Stomach (tissue), 9 donors: ENCODE measurements around the gene CPLX4. TPM values are rescaled to one million over a fixed set of nuclear protein-coding genes. Genes with fewer than 3 reads are reported as not detected.

ENCODE experiments used
- DNase-seq, 2 donors: peaks; one replicate each; pipeline versions ENCODE4 v3.0.0 to v3.0.0-alpha.2; 2013 to 2019
- H3K27ac ChIP-seq, 5 donors: fragments of 200-600 bp in 4 of 5; sonication (generic) in 4 of 5; one replicate each; pipeline ENCODE4 v1.5.1; 2013 to 2019; ENCODE audit warnings: mild to moderate bottlenecking in 1 of 5, moderate library complexity in 1 of 5
- H3K27me3 ChIP-seq, 3 donors: fragments of 200-600 bp; sonication (generic); one replicate each; pipeline ENCODE4 v1.5.1; 2017 to 2019; ENCODE audit warnings: mixed run types in 1 of 3
- H3K36me3 ChIP-seq, 4 donors: fragments of 200-600 bp; sonication (generic); 1 replicate in 3 of 4; 2 replicates in 1 of 4; pipeline ENCODE4 v1.5.1; 2016 to 2019
- H3K4me1 ChIP-seq, 4 donors: fragments of 200-600 bp; sonication (generic); one replicate each; pipeline ENCODE4 v1.5.1; 2016 to 2019
- H3K4me3 ChIP-seq, 4 donors: fragments of 200-600 bp; sonication (generic) in 3 of 4; one replicate each; pipeline ENCODE4 v1.5.1; 2016 to 2019; ENCODE audit warnings: mild to moderate bottlenecking in 1 of 4
- H3K9me3 ChIP-seq, 4 donors: fragments of 200-600 bp; sonication (generic); one replicate each; pipeline ENCODE4 v1.5.1; 2016 to 2019
- EP300 ChIP-seq: sonication (generic); formaldehyde crosslinking; IDR thresholded peaks from one replicate; pipeline ENCODE4 v1.6.1; 2017; ENCODE audit warnings: antibody characterized with exemption
- POLR2A ChIP-seq, 4 donors: fragments of 450-650 bp; IDR thresholded peaks; one replicate each; pipeline ENCODE4 v1.6.1; 2016; ENCODE audit warnings: antibody characterized with exemption in 4 of 4, control low read depth in 2 of 4, mild to moderate bottlenecking in 1 of 4, moderate library complexity in 1 of 4
- POLR2AphosphoS5 ChIP-seq, 3 donors: sonication (generic); formaldehyde crosslinking; IDR thresholded peaks; one replicate each; pipeline ENCODE4 v1.6.1; 2016; ENCODE audit warnings: antibody characterized with exemption in 3 of 3
- WGBS, 5 donors: extraction: QIAGEN DNeasy Blood & Tissue Kit in 3 of 5; methylation state at CpG; one replicate each; pipeline versions ENCODE4 v1.1.5 to v1.1.7; 2013 to 2018; 5-methylcytosine and 5-hydroxymethylcytosine counted together
- intact Hi-C: fragments of 100-400 bp; cut with DNase I; formaldehyde crosslinking; loops from one replicate; pipeline ENCODE4 v1.15.1; 2023; ENCODE audit warnings: low total_unique reads
- polyA plus RNA-seq, 3 donors: library from polyadenylated mRNA; stranded (reverse); fragments of 200-250 nt; gene quantifications; one replicate each; pipeline ENCODE4 v1.2.3, GENCODE V29; 2013
- total RNA-seq, 5 donors: library from RNA; depleted of rRNA; stranded (reverse); fragments of >200 nt; gene quantifications; one replicate each; pipeline versions ENCODE4 v1.1.0 to v1.2.3, GENCODE V29; 2014 to 2016
- TF ChIP-seq, protein P1 (sequence below), 7 experiments: fragments of 450-650 bp in 4 of 7; fragments of 200-600 bp in 3 of 7; sonication (generic) in 3 of 7; IDR thresholded peaks; one replicate each; pipeline ENCODE4 v1.5.1; 2016 to 2019; ENCODE audit warnings: antibody characterized with exemption in 7 of 7, control low read depth in 2 of 7, mild to moderate bottlenecking in 1 of 7
- donor health status: healthy with polysubstance abuse.
- donor health status: Bipolar disorder and iron deficiency.
- donor health status: healthy.

CPLX4 gene
- total and polyA plus RNA-seq, 8 donors: not detected

DNA sequence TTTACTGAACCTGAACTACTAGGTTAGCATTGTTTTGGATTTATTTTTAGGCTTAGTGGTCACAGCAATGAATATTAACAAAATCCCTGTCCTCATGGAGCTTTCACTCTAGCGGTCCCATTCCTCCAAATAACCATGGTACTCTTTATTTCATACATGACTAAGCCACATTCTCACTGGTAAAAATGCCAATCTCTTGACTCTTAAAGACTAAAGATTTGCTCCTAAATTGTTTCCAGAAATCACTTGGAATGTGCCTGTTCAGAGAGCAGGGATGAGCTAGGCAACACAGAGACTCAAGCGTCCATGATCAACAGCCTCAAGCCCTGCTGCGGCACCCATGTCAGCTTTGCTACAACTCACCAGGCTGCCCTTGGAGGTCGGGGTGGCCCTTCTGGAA lies 27.1 kb upstream of the CPLX4 start:
- no peaks in the 10 kb centered on the region for H3K27me3 ChIP-seq
- peaks cover 0 to 5% (median under 1%) of the 10 kb centered on the region in 4 donors for H3K9me3 ChIP-seq
- no peak for DNase-seq
- no peak overlapping the region for H3K4me3 ChIP-seq
- no peaks in the 10 kb centered on the region for H3K4me1 ChIP-seq
- no peak overlapping the region for H3K27ac ChIP-seq
- peaks cover 42 to 100% (median 95%) of the 10 kb centered on the region in 4 donors for H3K36me3 ChIP-seq
- intact Hi-C loops: no loop called here
- 94 to 99% (median 98%) methylated on average over 4 of the region's 4 CpGs for WGBS, 5 donors
- TF ChIP-seq POLR2AphosphoS5 (IDR thresholded peaks at IDR 0.05) (no peak), EP300 (no peak), POLR2A (IDR thresholded peaks at IDR 0.05) (no peak)
- TF ChIP-seq, protein P1, sequence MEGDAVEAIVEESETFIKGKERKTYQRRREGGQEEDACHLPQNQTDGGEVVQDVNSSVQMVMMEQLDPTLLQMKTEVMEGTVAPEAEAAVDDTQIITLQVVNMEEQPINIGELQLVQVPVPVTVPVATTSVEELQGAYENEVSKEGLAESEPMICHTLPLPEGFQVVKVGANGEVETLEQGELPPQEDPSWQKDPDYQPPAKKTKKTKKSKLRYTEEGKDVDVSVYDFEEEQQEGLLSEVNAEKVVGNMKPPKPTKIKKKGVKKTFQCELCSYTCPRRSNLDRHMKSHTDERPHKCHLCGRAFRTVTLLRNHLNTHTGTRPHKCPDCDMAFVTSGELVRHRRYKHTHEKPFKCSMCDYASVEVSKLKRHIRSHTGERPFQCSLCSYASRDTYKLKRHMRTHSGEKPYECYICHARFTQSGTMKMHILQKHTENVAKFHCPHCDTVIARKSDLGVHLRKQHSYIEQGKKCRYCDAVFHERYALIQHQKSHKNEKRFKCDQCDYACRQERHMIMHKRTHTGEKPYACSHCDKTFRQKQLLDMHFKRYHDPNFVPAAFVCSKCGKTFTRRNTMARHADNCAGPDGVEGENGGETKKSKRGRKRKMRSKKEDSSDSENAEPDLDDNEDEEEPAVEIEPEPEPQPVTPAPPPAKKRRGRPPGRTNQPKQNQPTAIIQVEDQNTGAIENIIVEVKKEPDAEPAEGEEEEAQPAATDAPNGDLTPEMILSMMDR (IDR thresholded peaks at IDR 0.05): no peak

DNA sequence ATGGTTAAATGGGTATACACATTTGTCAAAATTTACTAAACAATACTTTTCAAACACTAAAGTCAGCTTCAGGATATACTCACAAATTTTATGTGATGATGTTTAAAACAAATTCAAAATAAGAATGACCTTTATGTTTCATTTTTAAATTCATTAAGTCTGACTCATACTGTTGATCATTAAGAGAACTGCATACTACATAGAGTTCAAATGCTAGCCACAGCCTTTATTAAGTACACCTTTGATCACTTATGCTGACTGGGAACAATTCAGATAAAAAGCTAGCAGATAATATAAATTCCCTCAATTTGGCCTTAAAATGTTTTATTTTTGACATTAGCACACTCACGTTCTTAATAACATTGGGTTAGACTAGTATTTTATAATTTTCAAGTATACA lies 26.5 kb upstream of the CPLX4 start:
- whole genome bisulfite sequencing, 5 donors: 0 to 63% (median 5%) methylated on average over 1 of the region's 1 CpG
- Histone ChIP-seq H3K9me3 (peaks cover 0 to 11% (median 5%) of the 10 kb centered on the region in 4 donors), H3K27me3 (no peaks in the 10 kb centered on the region), H3K4me3 (no peak overlapping the region), H3K36me3 (peaks cover 43 to 100% (median 95%) of the 10 kb centered on the region in 4 donors), H3K4me1 (no peaks in the 10 kb centered on the region), H3K27ac (no peak overlapping the region)
- TF ChIP-seq, protein P1 (IDR thresholded peaks at IDR 0.05): no peak
- TF ChIP-seq EP300: no peak
- no peak for TF ChIP-seq POLR2AphosphoS5 (IDR thresholded peaks at IDR 0.05)
- no peak for TF ChIP-seq POLR2A (IDR thresholded peaks at IDR 0.05)
- intact Hi-C loops: no loop called here
- DNase-seq: no peak

DNA sequence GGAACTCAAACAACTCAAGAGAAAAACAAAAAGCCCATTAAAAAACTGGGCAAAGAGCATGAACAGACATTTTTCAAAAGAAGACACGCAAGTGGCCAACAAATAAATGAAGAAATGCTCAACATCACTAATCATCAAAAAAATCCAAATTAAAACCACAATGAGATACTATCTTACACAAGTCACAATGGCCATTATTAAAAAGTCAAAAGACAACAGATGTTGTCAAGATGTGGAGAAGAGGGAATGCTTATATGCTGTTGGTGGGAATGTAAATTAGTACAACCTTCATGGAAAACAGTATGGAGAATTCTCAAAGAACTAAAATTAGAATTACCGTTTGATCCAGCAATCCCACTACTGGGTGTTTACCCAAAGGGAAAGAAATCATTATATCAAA lies 25.5 kb upstream of the CPLX4 start:
- no peak overlapping the region for H3K4me3 ChIP-seq
- no peaks in the 10 kb centered on the region for H3K4me1 ChIP-seq
- WGBS, 5 donors: 94 to 100% (median 97%) methylated on average over 2 of the region's 2 CpGs
- no peak for TF ChIP-seq POLR2AphosphoS5 (IDR thresholded peaks at IDR 0.05)
- no peak for TF ChIP-seq POLR2A (IDR thresholded peaks at IDR 0.05)
- TF ChIP-seq, protein P1 (IDR thresholded peaks at IDR 0.05): no peak
- TF ChIP-seq EP300: no peak
- H3K27ac ChIP-seq: no peak overlapping the region
- peaks cover 0 to 11% (median 8%) of the 10 kb centered on the region in 4 donors for H3K9me3 ChIP-seq
- no peak for DNase-seq
- H3K27me3 ChIP-seq: no peaks in the 10 kb centered on the region
- peaks cover 50 to 100% (median 95%) of the 10 kb centered on the region in 4 donors for H3K36me3 ChIP-seq
- intact Hi-C loops: no loop called here

DNA sequence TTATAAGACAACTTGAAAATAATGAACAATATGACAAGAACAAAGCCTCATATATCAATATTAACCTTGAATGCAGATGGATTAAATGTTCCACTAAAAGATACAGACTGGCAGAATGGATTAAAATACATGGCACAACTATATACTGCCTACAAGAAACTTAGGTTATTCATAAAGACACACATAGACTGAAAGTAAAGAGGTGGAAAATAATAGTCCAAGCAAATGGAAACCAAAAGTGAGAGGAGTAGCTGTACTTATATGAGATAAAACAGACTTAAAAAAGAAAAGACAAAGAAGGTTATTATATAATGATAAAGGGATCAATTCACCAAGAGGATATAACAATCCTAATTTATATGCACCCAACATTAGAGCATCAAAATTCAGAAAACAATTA lies 22.4 kb upstream of the CPLX4 start:
- Histone ChIP-seq H3K36me3 (peaks cover 47 to 100% (median 94%) of the 10 kb centered on the region in 4 donors), H3K27ac (no peak overlapping the region), H3K4me3 (no peak overlapping the region), H3K27me3 (no peaks in the 10 kb centered on the region), H3K9me3 (peaks cover 0 to 11% (median 8%) of the 10 kb centered on the region in 4 donors), H3K4me1 (peaks cover 0 to 5% (median 0%) of the 10 kb centered on the region in 4 donors)
- TF ChIP-seq EP300 (no peak), POLR2AphosphoS5 (IDR thresholded peaks at IDR 0.05) (no peak), POLR2A (IDR thresholded peaks at IDR 0.05) (no peak)
- TF ChIP-seq, protein P1 (IDR thresholded peaks at IDR 0.05): no peak
- intact Hi-C loops: no loop called here
- no peak for DNase-seq
